SU-DHL-6 (cell line): ENCODE measurements around the gene CCL7.

Experiments
- EZH2phosphoT487 ChIP-seq: fragments of 200-600 bp; sonication (generic), shearing (Covaris generic); conservative IDR thresholded peaks from 2 replicates; pipeline ENCODE4 v1.6.1; 2018; ENCODE audit warnings: mild to moderate bottlenecking, antibody characterized with exemption, low read length, moderate library complexity, mixed read lengths
- TF ChIP-seq, protein P1 (sequence below): fragments of 200-600 bp; sonication (generic); IDR thresholded peaks from one replicate; pipeline ENCODE4 v1.5.1; 2017; ENCODE audit warnings: antibody characterized with exemption, mild to moderate bottlenecking, low read length, moderate library complexity; ENCODE audit not compliant: insufficient read depth, poor library complexity, severe bottlenecking

DNA sequence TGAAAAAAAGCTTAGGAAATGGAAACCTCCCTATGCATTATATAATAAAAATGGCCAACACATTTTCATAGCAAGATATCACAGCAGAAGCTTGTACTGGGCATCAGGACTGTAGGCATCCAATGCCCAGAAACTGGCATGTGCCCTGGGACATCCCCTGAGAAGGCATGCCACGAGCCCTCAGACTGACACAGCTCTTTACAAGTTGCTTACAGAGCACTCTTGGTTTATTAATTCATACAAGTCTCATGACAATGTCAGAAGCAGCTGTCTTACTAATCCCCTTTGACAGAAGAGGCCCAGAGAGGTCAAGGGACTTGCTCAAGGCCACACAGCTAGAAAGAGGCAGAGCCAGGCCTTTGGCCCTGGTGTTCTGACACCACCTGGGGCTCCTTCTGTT lies 20.5 kb upstream of the CCL7 start:
- TF ChIP-seq, protein P1, sequence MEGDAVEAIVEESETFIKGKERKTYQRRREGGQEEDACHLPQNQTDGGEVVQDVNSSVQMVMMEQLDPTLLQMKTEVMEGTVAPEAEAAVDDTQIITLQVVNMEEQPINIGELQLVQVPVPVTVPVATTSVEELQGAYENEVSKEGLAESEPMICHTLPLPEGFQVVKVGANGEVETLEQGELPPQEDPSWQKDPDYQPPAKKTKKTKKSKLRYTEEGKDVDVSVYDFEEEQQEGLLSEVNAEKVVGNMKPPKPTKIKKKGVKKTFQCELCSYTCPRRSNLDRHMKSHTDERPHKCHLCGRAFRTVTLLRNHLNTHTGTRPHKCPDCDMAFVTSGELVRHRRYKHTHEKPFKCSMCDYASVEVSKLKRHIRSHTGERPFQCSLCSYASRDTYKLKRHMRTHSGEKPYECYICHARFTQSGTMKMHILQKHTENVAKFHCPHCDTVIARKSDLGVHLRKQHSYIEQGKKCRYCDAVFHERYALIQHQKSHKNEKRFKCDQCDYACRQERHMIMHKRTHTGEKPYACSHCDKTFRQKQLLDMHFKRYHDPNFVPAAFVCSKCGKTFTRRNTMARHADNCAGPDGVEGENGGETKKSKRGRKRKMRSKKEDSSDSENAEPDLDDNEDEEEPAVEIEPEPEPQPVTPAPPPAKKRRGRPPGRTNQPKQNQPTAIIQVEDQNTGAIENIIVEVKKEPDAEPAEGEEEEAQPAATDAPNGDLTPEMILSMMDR: no peak
- TF ChIP-seq EZH2phosphoT487: no peak
